Liver (tissue), 9 donors: ENCODE measurements around the gene DNAH17. TPM values are rescaled to one million over a fixed set of nuclear protein-coding genes. Genes with fewer than 3 reads are reported as not detected.

Experiments
- DNase-seq: peaks from one replicate; pipeline ENCODE4 v3.0.0-alpha.2; 2017; ENCODE audit warnings: low spot score
- H3K27ac ChIP-seq, 2 donors: one replicate each; pipeline ENCODE4 v1.7.0; 2013; ENCODE audit warnings: inconsistent platforms in 2 of 2, low read length in 2 of 2, control low read depth in 1 of 2, low read depth in 1 of 2, mild to moderate bottlenecking in 1 of 2
- H3K27me3 ChIP-seq, 4 donors: one replicate each; pipeline versions ENCODE4 v1.6.1 to v1.7.0; 2013; ENCODE audit warnings: low read length in 3 of 4, inconsistent platforms in 1 of 4, mild to moderate bottlenecking in 1 of 4, moderate library complexity in 1 of 4; ENCODE audit not compliant: control insufficient read depth in 4 of 4, insufficient read depth in 4 of 4
- H3K36me3 ChIP-seq, 4 donors: one replicate each; pipeline versions ENCODE4 v1.6.1 to v1.7.0; 2013; ENCODE audit warnings: low read length in 3 of 4, mild to moderate bottlenecking in 3 of 4, low read depth in 1 of 4, moderate library complexity in 1 of 4; ENCODE audit not compliant: control insufficient read depth in 4 of 4, insufficient read depth in 3 of 4
- H3K4me1 ChIP-seq, 4 donors: one replicate each; pipeline versions ENCODE4 v1.6.1 to v1.7.0; 2013; ENCODE audit warnings: low read length in 3 of 4, mild to moderate bottlenecking in 3 of 4, moderate library complexity in 1 of 4; ENCODE audit not compliant: control insufficient read depth in 4 of 4, insufficient read depth in 4 of 4
- H3K4me3 ChIP-seq, 3 donors: one replicate each; pipeline versions ENCODE4 v1.6.1 to v1.7.0; 2013; ENCODE audit warnings: low read length in 3 of 3, control low read depth in 1 of 3, low read depth in 1 of 3, mild to moderate bottlenecking in 1 of 3
- H3K9ac ChIP-seq, 2 donors: one replicate each; pipeline ENCODE4 v1.7.0; 2013; ENCODE audit warnings: low read length in 2 of 2, mild to moderate bottlenecking in 2 of 2, moderate library complexity in 2 of 2, control low read depth in 1 of 2, low read depth in 1 of 2
- H3K9me3 ChIP-seq, 4 donors: one replicate each; pipeline versions ENCODE4 v1.6.1 to v1.7.0; 2013; ENCODE audit warnings: low read length in 3 of 4; ENCODE audit not compliant: control insufficient read depth in 4 of 4
- EGR1 ChIP-seq, 2 donors: IDR thresholded peaks; 2 replicates each; pipeline ENCODE4 v1.6.1; 2016 to 2018; ENCODE audit warnings: antibody characterized with exemption in 2 of 2, low read depth in 2 of 2
- FOXA1 ChIP-seq: IDR thresholded peaks from 2 replicates; pipeline ENCODE4 v1.6.1; 2016; ENCODE audit warnings: antibody characterized with exemption
- FOXA2 ChIP-seq: IDR thresholded peaks from 2 replicates; pipeline ENCODE4 v1.6.1; 2016; ENCODE audit warnings: antibody characterized with exemption
- GABPA ChIP-seq, 2 donors: IDR thresholded peaks in 1 of 2; conservative IDR thresholded peaks in 1 of 2; 2 replicates each; pipeline ENCODE4 v1.6.1; 2016; ENCODE audit warnings: antibody characterized with exemption in 2 of 2, mild to moderate bottlenecking in 1 of 2, moderate library complexity in 1 of 2
- HNF4A ChIP-seq, 2 donors: conservative IDR thresholded peaks; 2 replicates each; pipeline ENCODE4 v1.6.1; 2016; ENCODE audit warnings: antibody characterized with exemption in 2 of 2, mild to moderate bottlenecking in 2 of 2
- HNF4G ChIP-seq: IDR thresholded peaks from 2 replicates; pipeline ENCODE4 v1.6.1; 2016; ENCODE audit warnings: antibody characterized with exemption
- JUND ChIP-seq, 2 donors: IDR thresholded peaks; 2 replicates each; pipeline ENCODE4 v1.6.1; 2016; ENCODE audit warnings: antibody characterized with exemption in 2 of 2
- MAX ChIP-seq: IDR thresholded peaks from 2 replicates; pipeline ENCODE4 v1.6.1; 2016; ENCODE audit warnings: antibody characterized with exemption
- NR2F2 ChIP-seq: IDR thresholded peaks from 2 replicates; pipeline ENCODE4 v1.6.1; 2016; ENCODE audit warnings: antibody characterized with exemption
- RAD21 ChIP-seq, 2 donors: IDR thresholded peaks; 2 replicates each; pipeline ENCODE4 v1.6.1; 2016; ENCODE audit warnings: antibody characterized with exemption in 2 of 2, mild to moderate bottlenecking in 2 of 2
- RXRA ChIP-seq, 2 donors: IDR thresholded peaks; 2 replicates each; pipeline ENCODE4 v1.6.1; 2017 to 2018; ENCODE audit warnings: antibody characterized with exemption in 2 of 2, mild to moderate bottlenecking in 1 of 2
- SP1 ChIP-seq: IDR thresholded peaks from 2 replicates; pipeline ENCODE4 v1.6.1; 2018; ENCODE audit warnings: antibody characterized with exemption, mild to moderate bottlenecking
- TAF1 ChIP-seq: conservative IDR thresholded peaks from 2 replicates; pipeline ENCODE4 v1.6.1; 2016; ENCODE audit warnings: antibody characterized with exemption, mild to moderate bottlenecking
- YY1 ChIP-seq: IDR thresholded peaks from 2 replicates; pipeline ENCODE4 v1.6.1; 2016; ENCODE audit warnings: antibody characterized with exemption, mild to moderate bottlenecking
- WGBS: extraction: QIAGEN DNeasy Blood & Tissue Kit; methylation state at CpG from one replicate; pipeline ENCODE4 v1.1.7; 2013; 5-methylcytosine and 5-hydroxymethylcytosine counted together
- polyA plus RNA-seq, 2 donors: library from polyadenylated mRNA; stranded (reverse) in 1 of 2; unstranded in 1 of 2; fragments of 200-250 nt in 1 of 2; fragments of >200 nt in 1 of 2; fragmentation: Nextera tagmentation in 1 of 2; extraction: Ambion mirVana in 1 of 2; gene quantifications; one replicate each; pipeline versions ENCODE4 v1.2.1 to v1.2.3, GENCODE V29; 2013 to 2015
- total RNA-seq, 2 donors: library from RNA; depleted of rRNA; stranded (reverse); fragments of >200 nt; gene quantifications; one replicate each; pipeline ENCODE4 v1.2.3, GENCODE V29; 2014
- TF ChIP-seq, protein P1 (sequence below): IDR thresholded peaks from 2 replicates; pipeline ENCODE4 v1.6.1; 2016; ENCODE audit warnings: antibody characterized with exemption, mild to moderate bottlenecking
- TF ChIP-seq, protein P2 (sequence below): IDR thresholded peaks from 2 replicates; pipeline ENCODE4 v1.6.1; 2016; ENCODE audit warnings: antibody characterized with exemption
- TF ChIP-seq, protein P3 (sequence below): fragments of 150-350 bp; IDR thresholded peaks from 2 replicates; pipeline ENCODE4 v1.5.1; 2017; ENCODE audit warnings: improper control_type of control experiment, low read depth, low read length; ENCODE audit not compliant: missing input control
- donor health status: healthy.
- donor health status: healthy.
- donor health status: healthy.
- donor health status: healthy.
- donor health status: healthy.

The DNAH17 gene
- total and polyA plus RNA-seq, 4 donors = 0.09 to 0.79 TPM; not detected in 2

DNA sequence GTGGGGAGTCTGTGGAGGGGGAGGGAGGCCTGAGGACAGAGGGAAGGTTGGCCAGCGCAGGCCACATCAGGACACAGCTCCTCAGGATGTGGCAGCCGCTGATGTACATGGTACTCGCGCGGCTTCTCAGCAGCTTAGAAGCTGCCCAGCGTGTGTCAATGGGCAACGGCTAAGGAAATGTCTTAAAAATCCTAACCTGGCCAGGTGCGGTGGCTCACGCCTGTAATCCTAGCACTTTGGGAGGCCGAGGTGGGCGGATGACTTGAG is 145.6 kb downstream of the DNAH17 start:
- Histone ChIP-seq H3K9me3 (no peaks in the 10 kb centered on the region), H3K36me3 (peaks cover 0 to 11% (median 2%) of the 10 kb centered on the region in 4 donors), H3K27ac (no peak overlapping the region), H3K9ac (no peak overlapping the region), H3K27me3 (no peaks in the 10 kb centered on the region), H3K4me1 (peaks cover 2 to 10% (median 5%) of the 10 kb centered on the region in 4 donors), H3K4me3 (no peak overlapping the region)
- TF ChIP-seq RXRA (IDR thresholded peaks at IDR 0.05) (no peak), RAD21 (IDR thresholded peaks at IDR 0.05) (no peak), FOXA1 (no peak), HNF4G (no peak), YY1 (no peak), GABPA (IDR thresholded peaks at IDR 0.05 in 1 of 2, conservative IDR thresholded peaks at IDR 0.05 in 1 of 2) (no peak), HNF4A (conservative IDR thresholded peaks at IDR 0.05) (no peak), EGR1 (IDR thresholded peaks at IDR 0.05; ENCODE audit: low read depth in 2 of 2) (no peak), FOXA2 (no peak), MAX (no peak), TAF1 (no peak), SP1 (no peak), NR2F2 (no peak), JUND (IDR thresholded peaks at IDR 0.05) (no peak)
- TF ChIP-seq, protein P1, sequence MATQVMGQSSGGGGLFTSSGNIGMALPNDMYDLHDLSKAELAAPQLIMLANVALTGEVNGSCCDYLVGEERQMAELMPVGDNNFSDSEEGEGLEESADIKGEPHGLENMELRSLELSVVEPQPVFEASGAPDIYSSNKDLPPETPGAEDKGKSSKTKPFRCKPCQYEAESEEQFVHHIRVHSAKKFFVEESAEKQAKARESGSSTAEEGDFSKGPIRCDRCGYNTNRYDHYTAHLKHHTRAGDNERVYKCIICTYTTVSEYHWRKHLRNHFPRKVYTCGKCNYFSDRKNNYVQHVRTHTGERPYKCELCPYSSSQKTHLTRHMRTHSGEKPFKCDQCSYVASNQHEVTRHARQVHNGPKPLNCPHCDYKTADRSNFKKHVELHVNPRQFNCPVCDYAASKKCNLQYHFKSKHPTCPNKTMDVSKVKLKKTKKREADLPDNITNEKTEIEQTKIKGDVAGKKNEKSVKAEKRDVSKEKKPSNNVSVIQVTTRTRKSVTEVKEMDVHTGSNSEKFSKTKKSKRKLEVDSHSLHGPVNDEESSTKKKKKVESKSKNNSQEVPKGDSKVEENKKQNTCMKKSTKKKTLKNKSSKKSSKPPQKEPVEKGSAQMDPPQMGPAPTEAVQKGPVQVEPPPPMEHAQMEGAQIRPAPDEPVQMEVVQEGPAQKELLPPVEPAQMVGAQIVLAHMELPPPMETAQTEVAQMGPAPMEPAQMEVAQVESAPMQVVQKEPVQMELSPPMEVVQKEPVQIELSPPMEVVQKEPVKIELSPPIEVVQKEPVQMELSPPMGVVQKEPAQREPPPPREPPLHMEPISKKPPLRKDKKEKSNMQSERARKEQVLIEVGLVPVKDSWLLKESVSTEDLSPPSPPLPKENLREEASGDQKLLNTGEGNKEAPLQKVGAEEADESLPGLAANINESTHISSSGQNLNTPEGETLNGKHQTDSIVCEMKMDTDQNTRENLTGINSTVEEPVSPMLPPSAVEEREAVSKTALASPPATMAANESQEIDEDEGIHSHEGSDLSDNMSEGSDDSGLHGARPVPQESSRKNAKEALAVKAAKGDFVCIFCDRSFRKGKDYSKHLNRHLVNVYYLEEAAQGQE = no peak
- TF ChIP-seq, protein P2, sequence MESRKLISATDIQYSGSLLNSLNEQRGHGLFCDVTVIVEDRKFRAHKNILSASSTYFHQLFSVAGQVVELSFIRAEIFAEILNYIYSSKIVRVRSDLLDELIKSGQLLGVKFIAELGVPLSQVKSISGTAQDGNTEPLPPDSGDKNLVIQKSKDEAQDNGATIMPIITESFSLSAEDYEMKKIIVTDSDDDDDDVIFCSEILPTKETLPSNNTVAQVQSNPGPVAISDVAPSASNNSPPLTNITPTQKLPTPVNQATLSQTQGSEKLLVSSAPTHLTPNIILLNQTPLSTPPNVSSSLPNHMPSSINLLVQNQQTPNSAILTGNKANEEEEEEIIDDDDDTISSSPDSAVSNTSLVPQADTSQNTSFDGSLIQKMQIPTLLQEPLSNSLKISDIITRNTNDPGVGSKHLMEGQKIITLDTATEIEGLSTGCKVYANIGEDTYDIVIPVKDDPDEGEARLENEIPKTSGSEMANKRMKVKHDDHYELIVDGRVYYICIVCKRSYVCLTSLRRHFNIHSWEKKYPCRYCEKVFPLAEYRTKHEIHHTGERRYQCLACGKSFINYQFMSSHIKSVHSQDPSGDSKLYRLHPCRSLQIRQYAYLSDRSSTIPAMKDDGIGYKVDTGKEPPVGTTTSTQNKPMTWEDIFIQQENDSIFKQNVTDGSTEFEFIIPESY = no peak
- TF ChIP-seq, protein P3, sequence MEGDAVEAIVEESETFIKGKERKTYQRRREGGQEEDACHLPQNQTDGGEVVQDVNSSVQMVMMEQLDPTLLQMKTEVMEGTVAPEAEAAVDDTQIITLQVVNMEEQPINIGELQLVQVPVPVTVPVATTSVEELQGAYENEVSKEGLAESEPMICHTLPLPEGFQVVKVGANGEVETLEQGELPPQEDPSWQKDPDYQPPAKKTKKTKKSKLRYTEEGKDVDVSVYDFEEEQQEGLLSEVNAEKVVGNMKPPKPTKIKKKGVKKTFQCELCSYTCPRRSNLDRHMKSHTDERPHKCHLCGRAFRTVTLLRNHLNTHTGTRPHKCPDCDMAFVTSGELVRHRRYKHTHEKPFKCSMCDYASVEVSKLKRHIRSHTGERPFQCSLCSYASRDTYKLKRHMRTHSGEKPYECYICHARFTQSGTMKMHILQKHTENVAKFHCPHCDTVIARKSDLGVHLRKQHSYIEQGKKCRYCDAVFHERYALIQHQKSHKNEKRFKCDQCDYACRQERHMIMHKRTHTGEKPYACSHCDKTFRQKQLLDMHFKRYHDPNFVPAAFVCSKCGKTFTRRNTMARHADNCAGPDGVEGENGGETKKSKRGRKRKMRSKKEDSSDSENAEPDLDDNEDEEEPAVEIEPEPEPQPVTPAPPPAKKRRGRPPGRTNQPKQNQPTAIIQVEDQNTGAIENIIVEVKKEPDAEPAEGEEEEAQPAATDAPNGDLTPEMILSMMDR = no peak
- no peak for DNase-seq
- 84% methylated on average over 11 of the region's 11 CpGs for WGBS
